Peyer's patch (tissue), 4 donors: ENCODE results near the gene ACER3.

Source experiments
- POLR2A ChIP-seq, 2 donors: fragments of 450-650 bp; IDR thresholded peaks; one replicate each; pipeline ENCODE4 v1.5.1; 2017; ENCODE audit warnings: antibody characterized with exemption in 2 of 2, mild to moderate bottlenecking in 2 of 2, moderate library complexity in 2 of 2
- TF ChIP-seq, protein P1 (sequence below), 6 experiments: fragments of 450-650 bp in 4 of 6; fragments of 200-600 bp in 2 of 6; sonication (generic) in 1 of 6; IDR thresholded peaks; one replicate each; pipeline ENCODE4 v1.5.1; 2017 to 2019; ENCODE audit warnings: antibody characterized with exemption in 6 of 6, mild to moderate bottlenecking in 3 of 6, moderate library complexity in 1 of 6

DNA sequence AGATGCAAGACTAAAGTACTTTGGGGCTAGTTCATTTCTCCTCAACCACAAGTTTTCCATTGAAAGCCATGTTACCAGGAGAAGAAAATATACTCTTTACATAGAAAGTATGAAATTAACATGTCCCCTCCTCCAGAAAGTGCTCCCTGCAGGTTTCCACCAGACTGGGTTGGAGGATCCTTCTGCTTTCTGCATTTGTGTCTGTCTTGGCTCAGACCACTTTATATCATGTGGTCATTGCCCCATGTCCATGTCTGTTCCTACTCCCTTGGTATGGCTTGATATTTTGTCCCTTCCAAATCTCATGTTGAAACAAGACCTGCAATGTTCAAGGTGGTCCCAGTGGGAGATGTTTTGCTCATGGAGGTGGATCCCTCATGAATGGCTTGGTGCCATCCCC is 28.4 kb upstream of the ACER3 start:
- TF ChIP-seq, protein P1, sequence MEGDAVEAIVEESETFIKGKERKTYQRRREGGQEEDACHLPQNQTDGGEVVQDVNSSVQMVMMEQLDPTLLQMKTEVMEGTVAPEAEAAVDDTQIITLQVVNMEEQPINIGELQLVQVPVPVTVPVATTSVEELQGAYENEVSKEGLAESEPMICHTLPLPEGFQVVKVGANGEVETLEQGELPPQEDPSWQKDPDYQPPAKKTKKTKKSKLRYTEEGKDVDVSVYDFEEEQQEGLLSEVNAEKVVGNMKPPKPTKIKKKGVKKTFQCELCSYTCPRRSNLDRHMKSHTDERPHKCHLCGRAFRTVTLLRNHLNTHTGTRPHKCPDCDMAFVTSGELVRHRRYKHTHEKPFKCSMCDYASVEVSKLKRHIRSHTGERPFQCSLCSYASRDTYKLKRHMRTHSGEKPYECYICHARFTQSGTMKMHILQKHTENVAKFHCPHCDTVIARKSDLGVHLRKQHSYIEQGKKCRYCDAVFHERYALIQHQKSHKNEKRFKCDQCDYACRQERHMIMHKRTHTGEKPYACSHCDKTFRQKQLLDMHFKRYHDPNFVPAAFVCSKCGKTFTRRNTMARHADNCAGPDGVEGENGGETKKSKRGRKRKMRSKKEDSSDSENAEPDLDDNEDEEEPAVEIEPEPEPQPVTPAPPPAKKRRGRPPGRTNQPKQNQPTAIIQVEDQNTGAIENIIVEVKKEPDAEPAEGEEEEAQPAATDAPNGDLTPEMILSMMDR (IDR thresholded peaks at IDR 0.05), result no peak
- no peak for TF ChIP-seq POLR2A (IDR thresholded peaks at IDR 0.05)
